HG03097 (cell line): ENCODE data around the gene SLC38A9.

Experiments
- ATAC-seq: cut with Tn5 transposase; IDR thresholded peaks from one replicate; pipeline ENCODE4 v1.9.1; 2021; ENCODE audit not compliant: unreplicated experiment, low FRiP score

SLC38A9 gene

GRCh38 chr5:55668356-55668755 is 43.8 kb downstream of the SLC38A9 start:
- ATAC-seq, result no peak

GRCh38 chr5:55667938-55668337 is 44.2 kb downstream of the SLC38A9 start:
- no peak for ATAC-seq

GRCh38 chr5:55665065-55665464 is 47.1 kb downstream of the SLC38A9 start:
- ATAC-seq, result no peak

GRCh38 chr5:55657443-55657842 is 54.7 kb downstream of the SLC38A9 start:
- ATAC-seq, result no peak

- ATAC-seq, result no peak
Observed at GRCh38 chr5:55650386-55650785, 61.7 kb downstream of the SLC38A9 start.

- ATAC-seq, result no peak
Observed at GRCh38 chr5:55649963-55650362, 62.2 kb downstream of the SLC38A9 start.

GRCh38 chr5:55645304-55645703 is 66.8 kb downstream of the SLC38A9 start:
- ATAC-seq, result no peak

- no peak for ATAC-seq
Observed at GRCh38 chr5:55638455-55638854, 73.7 kb downstream of the SLC38A9 start.

GRCh38 chr5:55638051-55638450 is 74.1 kb downstream of the SLC38A9 start:
- no peak for ATAC-seq

- no peak for ATAC-seq
Observed at GRCh38 chr5:55636683-55637082, 75.4 kb downstream of the SLC38A9 start.

- no peak for ATAC-seq
Observed at GRCh38 chr5:55636177-55636576, 75.9 kb downstream of the SLC38A9 start.

GRCh38 chr5:55634866-55635265 is 77.3 kb downstream of the SLC38A9 start:
- ATAC-seq, result no peak

- no peak for ATAC-seq
Observed at GRCh38 chr5:55634209-55634805, 77.8 kb downstream of the SLC38A9 start.

GRCh38 chr5:55633574-55634208 is 78.4 kb downstream of the SLC38A9 start:
- ATAC-seq, result no peak

GRCh38 chr5:55629815-55630214 is 82.3 kb downstream of the SLC38A9 start:
- ATAC-seq, result no peak

- no peak for ATAC-seq
Observed at GRCh38 chr5:55626790-55627189, 85.3 kb downstream of the SLC38A9 start.

- ATAC-seq, result no peak
Observed at GRCh38 chr5:55625913-55626312, 86.2 kb downstream of the SLC38A9 start.

- no peak for ATAC-seq
Observed at GRCh38 chr5:55625589-55625909, 86.6 kb downstream of the SLC38A9 start.

- no peak for ATAC-seq
Observed at GRCh38 chr5:55624841-55625588, 87.1 kb downstream of the SLC38A9 start.

GRCh38 chr5:55623789-55624188 is 88.3 kb downstream of the SLC38A9 start:
- no peak for ATAC-seq

- no peak for ATAC-seq
Observed at GRCh38 chr5:55622460-55622859, 89.7 kb downstream of the SLC38A9 start.

GRCh38 chr5:55621229-55621628 is 90.9 kb downstream of the SLC38A9 start:
- ATAC-seq, result no peak
